D341Med (cell line): ENCODE measurements around the gene FBXO31.
"Not testable (repeated sequence)": the region's sequence is repeated elsewhere in the genome, so short reads cannot be mapped to it uniquely, and the experiment has no call there.

ENCODE experiments used
- DNase-seq: peaks from one replicate; pipeline ENCODE4 v3.0.0; 2012; ENCODE audit warnings: low spot score

FBXO31 gene

GRCh38 chr16:87362828-87363559, 20.6 kb downstream of the FBXO31 start:
- not testable (repeated sequence) for DNase-seq

- DNase-seq: no peak
These were observed 21.5 kb downstream of the FBXO31 start for GRCh38 chr16:87361916-87362619.

DNA sequence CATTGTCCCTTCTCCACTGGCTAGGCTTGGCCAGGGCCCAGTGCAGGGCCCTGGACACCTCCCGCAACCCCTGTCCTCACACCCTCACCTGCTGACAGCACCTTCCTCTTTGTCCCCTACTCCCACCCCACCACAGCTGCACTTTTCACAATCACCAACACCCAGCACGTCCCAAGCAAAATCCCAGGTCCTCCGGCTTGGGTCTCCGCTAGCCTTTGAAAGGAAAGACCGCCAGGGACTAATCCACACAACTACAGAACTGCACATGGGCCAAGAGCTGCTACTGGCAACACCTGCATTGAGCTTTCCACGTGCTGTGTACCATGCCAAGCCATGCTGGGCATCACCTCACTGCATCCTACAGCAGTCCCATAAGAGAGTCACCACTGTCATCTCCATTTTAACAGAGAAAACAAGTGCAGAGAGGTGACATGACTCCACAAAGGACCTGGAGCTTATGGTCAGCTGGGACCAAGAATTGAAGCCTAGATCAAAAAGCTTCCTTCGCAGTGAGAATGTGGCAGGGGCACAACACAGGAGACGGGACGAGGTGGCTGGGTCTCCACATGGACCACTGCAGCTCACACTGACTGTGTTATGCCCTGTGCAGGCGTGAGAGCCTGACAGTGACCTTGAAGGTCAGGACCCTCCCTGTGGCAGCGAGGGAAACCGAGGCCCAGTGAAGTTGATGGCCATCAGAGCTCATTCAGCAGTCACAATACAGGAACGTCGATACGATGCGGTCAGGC, 22.5 kb downstream of the FBXO31 start:
- no peak for DNase-seq

- no peak for DNase-seq
These were observed 24.5 kb downstream of the FBXO31 start for GRCh38 chr16:87359121-87359520.

DNA sequence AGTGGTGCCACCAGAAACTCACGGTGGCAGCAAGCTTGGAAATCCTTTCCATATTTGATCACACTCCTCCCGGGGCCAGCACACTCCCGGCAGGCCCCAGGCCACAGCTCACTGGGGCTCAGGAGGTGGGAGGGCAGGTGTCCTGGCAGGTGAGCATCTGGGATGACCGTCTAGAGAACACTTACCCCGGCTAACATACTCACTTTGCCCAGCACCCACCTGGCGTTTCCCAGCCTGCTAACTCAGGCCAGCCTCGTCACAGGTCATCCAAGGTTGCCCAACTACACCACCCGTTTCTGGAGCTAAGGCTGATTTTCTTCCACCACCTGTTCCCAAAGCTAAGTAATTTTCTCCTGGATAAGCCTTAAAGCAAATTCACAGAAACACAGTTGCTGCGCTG, 24.9 kb downstream of the FBXO31 start:
- DNase-seq: no peak

- no peak for DNase-seq
These were observed 25.3 kb downstream of the FBXO31 start for GRCh38 chr16:87358250-87358649.

- no peak for DNase-seq
These were observed 27.1 kb downstream of the FBXO31 start for GRCh38 chr16:87356491-87356853.

- DNase-seq: no peak
These were observed 30.0 kb downstream of the FBXO31 start for GRCh38 chr16:87353613-87354012.

DNA sequence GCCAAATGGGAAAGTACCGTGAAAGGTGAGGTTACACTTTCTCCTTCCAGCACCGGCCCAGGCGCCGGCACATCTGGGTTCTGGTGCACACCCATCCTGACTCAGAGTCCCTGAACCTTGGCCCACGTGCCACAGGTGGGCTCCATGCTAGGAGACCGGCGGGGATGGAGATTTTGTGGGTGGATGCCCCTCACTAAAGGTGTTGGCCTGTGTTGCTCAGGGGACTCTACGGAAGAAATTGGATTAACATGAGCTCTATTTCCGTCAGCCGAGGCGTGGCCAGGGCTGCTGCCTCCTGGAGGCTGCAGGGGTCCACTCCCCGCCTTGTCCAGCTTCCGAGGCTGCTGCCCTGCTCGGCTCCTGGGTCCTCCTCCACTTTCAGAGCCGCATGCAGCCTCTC, 30.8 kb downstream of the FBXO31 start:
- no peak for DNase-seq

- no peak for DNase-seq
These were observed 32.3 kb downstream of the FBXO31 start for GRCh38 chr16:87351320-87351698.

DNA sequence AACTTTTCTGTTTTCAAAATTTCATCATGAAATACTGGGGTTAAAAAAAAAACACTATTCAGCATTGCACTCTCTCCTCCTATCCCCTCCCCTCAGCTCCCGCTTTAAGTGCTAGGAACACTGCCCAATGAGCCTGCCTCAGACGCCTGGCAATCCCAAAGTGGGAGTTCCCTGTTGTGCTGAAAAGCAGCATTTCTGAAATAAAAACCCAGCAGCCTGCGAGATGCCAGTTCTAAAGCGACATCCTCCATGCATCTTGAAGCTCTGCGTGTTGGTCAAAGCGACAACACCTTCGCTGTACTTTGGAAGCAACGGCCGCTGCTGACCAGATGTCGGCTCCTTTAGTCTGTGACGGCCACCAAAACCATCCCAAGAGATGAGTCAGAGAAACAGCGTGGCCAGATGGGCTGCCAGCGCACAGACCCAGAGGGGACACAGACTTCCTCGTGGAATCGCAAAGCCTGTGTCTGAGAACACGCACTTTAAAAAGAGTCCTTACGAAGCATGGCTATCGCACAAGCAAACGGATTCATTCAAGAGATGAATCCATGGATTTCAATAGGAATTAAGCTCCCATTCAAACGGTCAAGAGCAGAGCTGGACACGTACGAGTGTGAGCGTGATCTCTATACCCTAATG, 32.8 kb downstream of the FBXO31 start:
- DNase-seq: no peak

- DNase-seq: no peak
These were observed 33.5 kb downstream of the FBXO31 start for GRCh38 chr16:87350031-87350430.

GRCh38 chr16:87348616-87349157, 34.9 kb downstream of the FBXO31 start:
- no peak for DNase-seq

DNA sequence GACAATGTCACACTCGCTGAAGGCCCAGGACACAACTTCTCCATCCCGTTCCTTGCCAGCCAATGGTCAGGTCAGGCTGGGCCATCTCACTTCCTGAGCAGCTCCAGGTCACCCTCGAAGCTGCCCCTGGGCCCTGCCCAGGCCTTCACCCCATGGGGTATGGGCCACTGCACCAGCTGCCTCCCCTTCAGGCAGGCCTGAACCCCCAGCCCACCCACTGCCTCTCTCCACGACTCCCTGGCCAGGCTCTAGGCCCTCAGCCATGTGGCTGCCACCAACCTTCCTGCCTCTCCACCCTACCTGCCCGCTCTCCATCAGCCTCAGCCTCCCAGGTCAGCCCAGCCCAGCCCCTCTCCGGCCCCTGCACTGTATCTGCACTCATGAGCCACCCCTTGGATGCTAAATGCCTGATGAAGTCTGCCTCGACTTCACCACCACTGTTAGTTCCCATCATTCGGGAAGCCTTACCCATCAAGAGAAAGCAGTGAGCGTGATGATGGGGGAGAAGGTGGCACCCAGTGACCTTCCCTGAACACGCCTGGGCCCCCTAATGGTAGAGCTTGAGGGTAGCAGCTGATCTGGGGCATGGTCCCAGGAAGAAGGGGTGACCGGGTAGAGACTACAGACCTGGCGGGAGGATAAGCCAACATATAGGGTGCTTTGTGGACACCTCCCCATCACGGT, 35.5 kb downstream of the FBXO31 start:
- no peak for DNase-seq

- no peak for DNase-seq
These were observed 37.0 kb downstream of the FBXO31 start for GRCh38 chr16:87346517-87347060.

GRCh38 chr16:87345726-87346424, 37.7 kb downstream of the FBXO31 start:
- no peak for DNase-seq

DNA sequence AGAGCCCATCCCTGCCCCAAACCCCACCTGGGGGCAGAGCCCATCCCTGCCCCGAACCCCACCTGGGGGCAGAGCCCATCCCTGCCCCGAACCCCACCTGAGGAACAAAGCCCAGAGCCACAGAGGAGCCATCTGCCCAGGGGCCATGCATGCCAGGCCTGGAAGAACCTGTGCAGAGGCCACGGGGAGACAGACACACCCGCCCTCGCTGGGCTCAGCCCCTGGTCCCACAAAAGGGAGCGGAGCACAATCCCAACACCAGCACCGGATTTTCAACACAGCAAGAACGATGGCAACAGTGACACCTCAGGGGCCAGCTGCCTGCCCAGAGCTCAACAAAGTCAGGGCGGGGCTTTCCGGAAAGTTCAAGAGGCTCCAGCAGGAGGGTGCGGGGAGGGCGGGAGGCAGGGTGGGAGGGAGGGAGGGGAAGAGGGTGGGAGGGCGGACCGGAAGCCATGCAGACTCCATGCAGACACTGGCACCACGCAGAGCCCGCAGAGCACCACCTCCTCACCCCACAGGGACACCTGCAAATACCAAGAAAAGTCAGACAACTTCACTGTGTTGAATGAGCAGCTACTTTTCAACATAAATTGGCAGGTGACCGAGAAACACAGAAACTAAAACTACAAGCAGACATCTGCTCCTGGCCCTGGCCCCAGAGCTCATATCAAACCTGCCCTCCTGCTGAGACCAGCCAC, 38.5 kb downstream of the FBXO31 start:
- DNase-seq: no peak

DNA sequence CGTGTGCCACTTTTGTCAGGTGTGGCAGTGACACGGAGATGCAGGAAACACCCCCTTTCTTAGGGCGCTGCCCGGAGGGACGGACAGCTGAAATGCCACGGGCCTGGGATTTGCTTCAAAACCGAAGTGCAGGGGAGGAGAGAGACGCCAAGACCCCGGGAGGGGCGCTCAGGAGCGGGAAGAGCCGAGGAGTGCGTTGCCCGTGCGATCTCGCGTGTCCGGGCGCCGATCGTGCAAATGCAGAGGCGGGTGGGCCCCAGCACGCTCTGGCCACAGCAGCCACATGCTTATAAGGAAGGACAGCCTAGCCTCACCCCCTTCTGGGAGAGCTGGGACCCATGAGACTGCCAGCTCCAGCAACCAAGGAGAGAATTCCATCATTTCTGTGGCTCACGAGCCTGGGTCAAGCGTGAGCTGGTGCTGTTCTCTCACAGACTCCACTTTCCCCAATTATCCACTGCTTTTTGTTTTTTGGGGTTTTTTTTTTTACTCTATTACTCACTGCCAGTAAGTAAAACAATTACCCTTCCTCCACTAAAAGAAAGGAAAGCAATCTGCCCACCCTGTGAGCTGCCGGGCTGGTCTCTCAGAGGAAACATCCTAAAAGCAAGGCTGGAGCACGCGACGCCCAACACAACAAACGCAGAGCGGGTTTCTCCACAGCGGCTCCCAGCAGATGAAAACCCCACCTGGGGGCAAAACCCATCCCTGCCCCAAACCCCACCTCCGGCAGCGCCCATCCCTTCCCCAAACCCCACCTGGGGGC, 39.2 kb downstream of the FBXO31 start:
- DNase-seq: no peak

DNA sequence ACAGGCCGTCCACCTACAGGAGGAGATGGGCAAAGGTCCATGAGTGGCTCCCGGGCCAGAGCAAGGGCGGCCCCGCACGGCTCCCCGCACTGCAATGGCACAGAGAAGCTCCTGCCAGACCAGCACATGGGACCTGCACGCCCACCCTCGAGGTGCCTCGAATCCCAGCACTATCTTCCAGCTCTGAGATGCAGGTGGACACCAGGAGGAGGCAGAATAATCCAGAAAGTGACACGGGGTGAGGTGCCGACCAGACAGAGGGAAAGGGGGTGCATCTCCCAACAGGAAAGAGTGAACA, 39.9 kb downstream of the FBXO31 start:
- DNase-seq: no peak
